Keratinocyte (primary cell): ENCODE measurements around the gene KIF5A. TPM values are rescaled to one million over a fixed set of nuclear protein-coding genes. Genes with fewer than 3 reads are reported as not detected.
A peak's percentile ranks its signal among the peaks of the same experiment; 100 is the strongest.

Source experiments
- DNase-seq: peaks from one replicate; pipeline ENCODE4 v3.0.0-alpha.2; 2011; ENCODE audit warnings: low read depth, missing footprints, low spot score
- FAIRE-seq: peaks from 2 replicates; lab custom pipeline; 2011; peaks lifted over from hg19 to GRCh38; lab: Jason Lieb, UNC
- H2AFZ ChIP-seq: 2 replicates; pipeline ENCODE4 v1.6.0; 2012; ENCODE audit warnings: low read length, control low read depth, inconsistent platforms; ENCODE audit not compliant: control insufficient read depth
- H3K27ac ChIP-seq: 2 replicates; pipeline ENCODE4 v1.5.1; 2011; ENCODE audit warnings: low read length; ENCODE audit not compliant: control insufficient read depth, insufficient read depth
- H3K27me3 ChIP-seq: 3 replicates; pipeline ENCODE4 v1.6.0; 2011; ENCODE audit warnings: low read length; ENCODE audit not compliant: control insufficient read depth, insufficient read depth; ENCODE audit errors: extremely low read depth
- H3K36me3 ChIP-seq, 2 experiments: 2 replicates in 1 of 2; 3 replicates in 1 of 2; pipeline ENCODE4 v1.5.1; 2011; ENCODE audit warnings: low read length in 2 of 2, mild to moderate bottlenecking in 1 of 2; ENCODE audit not compliant: control insufficient read depth in 2 of 2, insufficient read depth in 2 of 2; ENCODE audit errors: extremely low read depth in 1 of 2
- H3K4me1 ChIP-seq: 3 replicates; pipeline ENCODE4 v1.5.1; 2011; ENCODE audit warnings: low read length; ENCODE audit not compliant: control insufficient read depth, insufficient read depth; ENCODE audit errors: extremely low read depth
- H3K4me2 ChIP-seq: 3 replicates; pipeline ENCODE4 v1.6.0; 2011; ENCODE audit warnings: low read depth, low read length; ENCODE audit not compliant: control insufficient read depth, insufficient read depth; ENCODE audit errors: extremely low read depth
- H3K4me3 ChIP-seq, 3 experiments: fragments of 200-600 bp in 1 of 3; sonication (generic) in 1 of 3; 2 replicates in 2 of 3; 3 replicates in 1 of 3; pipeline ENCODE4 v1.5.1; 2011 to 2016; ENCODE audit warnings: low read length in 3 of 3, mild to moderate bottlenecking in 3 of 3, control low read depth in 2 of 3, inconsistent platforms in 1 of 3, low read depth in 1 of 3, mixed read lengths in 1 of 3, mixed run types in 1 of 3, moderate library complexity in 1 of 3; ENCODE audit not compliant: control insufficient read depth in 2 of 3, insufficient read depth in 2 of 3; ENCODE audit errors: extremely low read depth in 1 of 3
- H3K79me2 ChIP-seq: 2 replicates; pipeline ENCODE4 v1.6.0; 2012; ENCODE audit warnings: low read length; ENCODE audit not compliant: control insufficient read depth, insufficient read depth
- H3K9ac ChIP-seq: 3 replicates; pipeline ENCODE4 v1.6.0; 2011; ENCODE audit warnings: low read length; ENCODE audit not compliant: control insufficient read depth, insufficient read depth; ENCODE audit errors: extremely low read depth
- H3K9me1 ChIP-seq: 3 replicates; pipeline ENCODE4 v1.6.0; 2011; ENCODE audit warnings: low read length; ENCODE audit not compliant: control insufficient read depth, insufficient read depth; ENCODE audit errors: extremely low read depth
- H3K9me3 ChIP-seq: 2 replicates; pipeline ENCODE4 v1.5.1; 2012; ENCODE audit warnings: low read depth, low read length; ENCODE audit not compliant: control insufficient read depth
- H4K20me1 ChIP-seq: 3 replicates; pipeline ENCODE4 v1.6.0; 2011; ENCODE audit warnings: low read length; ENCODE audit not compliant: control insufficient read depth, insufficient read depth; ENCODE audit errors: extremely low read depth
- EZH2 ChIP-seq: IDR thresholded peaks from one replicate; pipeline ENCODE4 v1.6.1; 2012; ENCODE audit warnings: inconsistent platforms, mild to moderate bottlenecking, low read length, moderate library complexity
- dilution Hi-C: fragments of 300-500 bp; cut with MboI; formaldehyde crosslinking; loops from one replicate; pipeline ENCODE4 v1.7.0; 2020; ENCODE audit warnings: low sequenced_read_pairs; ENCODE audit not compliant: extremely low pct_ligation_motif_present
- polyA plus RNA-seq, 5 experiments: library from polyadenylated mRNA; depleted of rRNA in 3 of 5; stranded (reverse) in 3 of 5; stranded (forward) in 1 of 5; unstranded in 1 of 5; fragments of >200 nt; gene quantifications; 1 replicate in 1 of 5; 2 replicates in 3 of 5; 3 replicates in 1 of 5; pipeline versions ENCODE4 v1.2.1 to v1.2.3, GENCODE V29; 2011 to 2012; ENCODE audit warnings: missing spikeins in 2 of 5, low read depth in 1 of 5, low replicate concordance in 1 of 5
- TF ChIP-seq, protein P1 (sequence below), 3 experiments: IDR thresholded peaks in 1 of 3; conservative IDR thresholded peaks in 1 of 3; optimal IDR thresholded peaks in 1 of 3; 2 replicates in 2 of 3; 3 replicates in 1 of 3; pipeline versions ENCODE3 to v1.5.1; 2011; ENCODE audit warnings: low read length in 3 of 3, mild to moderate bottlenecking in 3 of 3, moderate library complexity in 2 of 3, control low read depth in 1 of 3, inconsistent platforms in 1 of 3; ENCODE audit not compliant: insufficient read depth in 2 of 3; ENCODE audit errors: extremely low read depth in 1 of 3

Gene KIF5A
- polyA plus RNA-seq, 1 donor (not counting 4 experiments of a cell fraction or from before 2014, with no cell fraction given) = 0.05 TPM

DNA sequence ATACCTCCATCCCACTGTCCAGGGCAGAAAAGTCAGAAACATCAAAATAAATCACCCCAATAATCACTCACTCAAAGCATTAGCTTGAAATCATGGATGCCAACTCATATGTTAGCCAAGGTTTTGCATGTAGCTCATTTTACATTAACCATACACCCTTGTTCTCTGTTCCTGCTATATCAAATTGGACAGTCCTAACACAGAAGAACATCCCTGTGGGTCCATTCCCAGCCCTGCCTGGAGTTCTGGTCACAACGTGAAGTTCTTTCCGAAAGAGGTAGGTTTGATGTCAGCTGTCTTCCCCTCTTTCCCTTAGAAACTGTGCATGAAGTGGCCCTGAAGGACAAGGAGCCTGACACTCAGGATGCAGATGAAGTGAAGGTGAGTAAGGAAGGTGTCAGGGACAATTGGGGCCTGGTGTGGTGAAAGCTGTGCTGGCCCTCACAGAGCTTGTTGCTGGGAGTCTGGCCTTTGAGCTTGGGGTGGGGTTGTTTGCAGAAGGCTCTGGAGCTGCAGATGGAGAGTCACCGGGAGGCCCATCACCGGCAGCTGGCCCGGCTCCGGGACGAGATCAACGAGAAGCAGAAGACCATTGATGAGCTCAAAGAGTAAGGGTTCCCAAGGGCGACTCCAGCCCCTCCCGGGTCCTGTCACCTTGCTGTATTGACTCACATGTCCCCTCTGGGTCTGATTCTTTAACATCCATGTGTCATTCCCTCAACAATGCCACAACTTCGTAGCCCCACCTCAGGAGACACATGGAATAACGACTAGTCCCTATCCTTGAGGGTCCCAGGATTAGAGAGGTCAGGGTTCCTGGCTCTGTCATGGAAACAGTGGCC lies 26.1 kb downstream of the KIF5A start:
- H3K4me1 ChIP-seq = no peaks in the 10 kb centered on the region
- DNase-seq = no peak
- H3K9me1 ChIP-seq = no peaks in the 10 kb centered on the region
- peaks cover 6% of the 10 kb centered on the region for H3K27me3 ChIP-seq
- H4K20me1 ChIP-seq = no peaks in the 10 kb centered on the region
- TF ChIP-seq, protein P1, sequence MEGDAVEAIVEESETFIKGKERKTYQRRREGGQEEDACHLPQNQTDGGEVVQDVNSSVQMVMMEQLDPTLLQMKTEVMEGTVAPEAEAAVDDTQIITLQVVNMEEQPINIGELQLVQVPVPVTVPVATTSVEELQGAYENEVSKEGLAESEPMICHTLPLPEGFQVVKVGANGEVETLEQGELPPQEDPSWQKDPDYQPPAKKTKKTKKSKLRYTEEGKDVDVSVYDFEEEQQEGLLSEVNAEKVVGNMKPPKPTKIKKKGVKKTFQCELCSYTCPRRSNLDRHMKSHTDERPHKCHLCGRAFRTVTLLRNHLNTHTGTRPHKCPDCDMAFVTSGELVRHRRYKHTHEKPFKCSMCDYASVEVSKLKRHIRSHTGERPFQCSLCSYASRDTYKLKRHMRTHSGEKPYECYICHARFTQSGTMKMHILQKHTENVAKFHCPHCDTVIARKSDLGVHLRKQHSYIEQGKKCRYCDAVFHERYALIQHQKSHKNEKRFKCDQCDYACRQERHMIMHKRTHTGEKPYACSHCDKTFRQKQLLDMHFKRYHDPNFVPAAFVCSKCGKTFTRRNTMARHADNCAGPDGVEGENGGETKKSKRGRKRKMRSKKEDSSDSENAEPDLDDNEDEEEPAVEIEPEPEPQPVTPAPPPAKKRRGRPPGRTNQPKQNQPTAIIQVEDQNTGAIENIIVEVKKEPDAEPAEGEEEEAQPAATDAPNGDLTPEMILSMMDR (optimal IDR thresholded peaks at IDR 0.05 in 1 of 3, IDR thresholded peaks at IDR 0.05 in 1 of 3, conservative IDR thresholded peaks at IDR 0.05 in 1 of 3; ENCODE audit: extremely low read depth in 1 of 3, insufficient read depth in 2 of 3, low read length in 3 of 3) = no peak
- TF ChIP-seq EZH2 = no peak
- no peaks in the 10 kb centered on the region for H3K9me3 ChIP-seq
- H3K36me3 ChIP-seq = no peaks in the 10 kb centered on the region
- no peak overlapping the region for H2AFZ ChIP-seq
- FAIRE-seq = no peak
- dilution Hi-C loops = loop anchor here (10.0 to 25.0 kb wide), 2 partner anchors 59 to 161 kb away; partner anchors contain the start of genes AGAP2, B4GALNT1 and TSPAN31
- H3K79me2 ChIP-seq = no peaks in the 10 kb centered on the region
- no peak overlapping the region for H3K27ac ChIP-seq
- H3K9ac ChIP-seq = no peak overlapping the region
- H3K4me2 ChIP-seq = no peak overlapping the region
- no peak overlapping the region for H3K4me3 ChIP-seq

DNA sequence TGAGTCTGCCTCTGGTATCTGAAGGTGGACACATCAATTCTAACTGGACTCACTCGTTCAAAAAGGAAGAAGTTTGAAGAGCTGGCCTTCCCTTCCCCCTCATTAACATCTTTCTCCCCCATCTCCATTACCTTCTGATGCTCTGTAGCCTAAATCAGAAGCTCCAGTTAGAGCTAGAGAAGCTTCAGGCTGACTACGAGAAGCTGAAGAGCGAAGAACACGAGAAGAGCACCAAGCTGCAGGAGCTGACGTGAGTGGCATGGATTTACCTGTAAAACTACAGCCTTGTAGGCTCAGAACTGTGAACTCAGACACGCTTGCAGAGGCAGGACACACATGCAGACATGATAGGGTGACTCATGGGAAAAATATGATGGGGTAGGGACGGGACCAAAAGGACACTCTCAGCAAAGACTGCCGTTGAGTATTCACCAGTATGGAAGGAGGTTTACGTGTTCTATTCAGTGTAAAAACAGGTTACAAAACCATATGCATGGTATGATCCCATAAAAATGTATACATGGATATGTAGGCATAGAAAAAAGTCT lies 26.8 kb downstream of the KIF5A start:
- peak; percentile 34 for FAIRE-seq

More for the DNA sequence above, 26.8 kb downstream of the KIF5A start:
- no peak overlapping the region for H3K27ac ChIP-seq
- H3K79me2 ChIP-seq = no peaks in the 10 kb centered on the region
- no peaks in the 10 kb centered on the region for H4K20me1 ChIP-seq
- dilution Hi-C loops = loop anchor here (10.0 to 25.0 kb wide), 2 partner anchors 58 to 161 kb away; partner anchors contain the start of genes AGAP2, B4GALNT1 and TSPAN31
- H3K27me3 ChIP-seq = peaks cover 6% of the 10 kb centered on the region
- H3K4me1 ChIP-seq = no peaks in the 10 kb centered on the region
- no peaks in the 10 kb centered on the region for H3K36me3 ChIP-seq
- no peak overlapping the region for H3K9ac ChIP-seq
- no peaks in the 10 kb centered on the region for H3K9me3 ChIP-seq
- no peak overlapping the region for H3K4me2 ChIP-seq
- no peak for TF ChIP-seq EZH2
- no peak overlapping the region for H2AFZ ChIP-seq
- no peaks in the 10 kb centered on the region for H3K9me1 ChIP-seq
- DNase-seq = no peak
- no peak overlapping the region for H3K4me3 ChIP-seq
